Parathyroid adenoma (tissue), 2 donors: Measurements from ENCODE around the gene TEX22.

ENCODE experiments used
- H2AFZ ChIP-seq: fragments of 300-600 bp; sonication (generic); one replicate; pipeline ENCODE4 v1.7.0; 2017; ENCODE audit warnings: antibody characterized with exemption, mild to moderate bottlenecking
- H3K27ac ChIP-seq: fragments of 300-600 bp; sonication (generic); one replicate; pipeline ENCODE4 v1.7.0; 2017
- H3K27me3 ChIP-seq: fragments of 300-600 bp; sonication (generic); one replicate; pipeline ENCODE4 v1.7.0; 2017; ENCODE audit warnings: low read length; ENCODE audit not compliant: control insufficient read depth, insufficient read depth
- H3K36me3 ChIP-seq: fragments of 300-600 bp; sonication (generic); one replicate; pipeline ENCODE4 v1.7.0; 2017; ENCODE audit warnings: low read length; ENCODE audit not compliant: control insufficient read depth, insufficient read depth
- H3K4me1 ChIP-seq: fragments of 300-600 bp; sonication (generic); one replicate; pipeline ENCODE4 v1.7.0; 2017; ENCODE audit warnings: control low read depth
- H3K4me2 ChIP-seq: fragments of 300-600 bp; sonication (generic); one replicate; pipeline ENCODE4 v1.7.0; 2017; ENCODE audit warnings: low read length
- H3K4me3 ChIP-seq: fragments of 300-600 bp; sonication (generic); one replicate; pipeline ENCODE4 v1.7.0; 2017; ENCODE audit warnings: low read depth, low read length
- H3K79me2 ChIP-seq: fragments of 300-600 bp; sonication (generic); one replicate; pipeline ENCODE4 v1.7.0; 2017; ENCODE audit warnings: control low read depth
- H3K9ac ChIP-seq: fragments of 300-600 bp; sonication (generic); one replicate; pipeline ENCODE4 v1.7.0; 2017; ENCODE audit warnings: mild to moderate bottlenecking
- H3K9me3 ChIP-seq: fragments of 300-600 bp; sonication (generic); one replicate; pipeline ENCODE4 v1.7.0; 2017; ENCODE audit warnings: low read length; ENCODE audit not compliant: control insufficient read depth
- TF ChIP-seq, protein P1 (sequence below): fragments of 300-600 bp; sonication (generic); IDR thresholded peaks from one replicate; pipeline ENCODE4 v1.7.0; 2017; ENCODE audit warnings: antibody characterized with exemption, mild to moderate bottlenecking
- donor health status: primary hyperparathyroidism.

Gene TEX22

DNA sequence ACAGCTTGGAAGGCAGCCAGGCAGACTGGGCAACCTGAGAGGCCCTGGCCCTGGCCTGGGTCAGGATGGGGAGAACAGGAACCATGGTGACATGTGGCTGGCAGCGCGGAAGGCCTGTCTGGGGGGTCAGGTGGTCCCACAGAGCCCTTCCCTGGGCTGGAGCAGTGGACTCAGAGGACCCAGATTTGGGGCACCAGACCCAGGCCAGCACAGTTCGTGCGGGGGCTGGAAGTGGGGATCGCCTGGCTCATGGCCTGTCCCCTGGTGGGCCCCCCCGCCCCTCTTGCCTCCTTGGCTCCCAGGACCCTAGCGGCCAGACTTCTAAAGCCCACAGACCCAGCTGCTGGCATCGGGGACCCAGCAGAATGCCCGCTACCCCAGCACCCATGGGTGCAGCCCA, 42.7 kb downstream of the TEX22 start:
- Histone ChIP-seq H3K4me2 (no peak overlapping the region), H2AFZ (no peak overlapping the region), H3K36me3 (no peaks in the 10 kb centered on the region), H3K9ac (no peak overlapping the region), H3K4me1 (no peaks in the 10 kb centered on the region), H3K79me2 (peaks cover 42% of the 10 kb centered on the region), H3K27me3 (no peaks in the 10 kb centered on the region), H3K4me3 (no peak overlapping the region), H3K27ac (no peak overlapping the region), H3K9me3 (no peaks in the 10 kb centered on the region)
- TF ChIP-seq, protein P1, sequence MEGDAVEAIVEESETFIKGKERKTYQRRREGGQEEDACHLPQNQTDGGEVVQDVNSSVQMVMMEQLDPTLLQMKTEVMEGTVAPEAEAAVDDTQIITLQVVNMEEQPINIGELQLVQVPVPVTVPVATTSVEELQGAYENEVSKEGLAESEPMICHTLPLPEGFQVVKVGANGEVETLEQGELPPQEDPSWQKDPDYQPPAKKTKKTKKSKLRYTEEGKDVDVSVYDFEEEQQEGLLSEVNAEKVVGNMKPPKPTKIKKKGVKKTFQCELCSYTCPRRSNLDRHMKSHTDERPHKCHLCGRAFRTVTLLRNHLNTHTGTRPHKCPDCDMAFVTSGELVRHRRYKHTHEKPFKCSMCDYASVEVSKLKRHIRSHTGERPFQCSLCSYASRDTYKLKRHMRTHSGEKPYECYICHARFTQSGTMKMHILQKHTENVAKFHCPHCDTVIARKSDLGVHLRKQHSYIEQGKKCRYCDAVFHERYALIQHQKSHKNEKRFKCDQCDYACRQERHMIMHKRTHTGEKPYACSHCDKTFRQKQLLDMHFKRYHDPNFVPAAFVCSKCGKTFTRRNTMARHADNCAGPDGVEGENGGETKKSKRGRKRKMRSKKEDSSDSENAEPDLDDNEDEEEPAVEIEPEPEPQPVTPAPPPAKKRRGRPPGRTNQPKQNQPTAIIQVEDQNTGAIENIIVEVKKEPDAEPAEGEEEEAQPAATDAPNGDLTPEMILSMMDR = no peak

DNA sequence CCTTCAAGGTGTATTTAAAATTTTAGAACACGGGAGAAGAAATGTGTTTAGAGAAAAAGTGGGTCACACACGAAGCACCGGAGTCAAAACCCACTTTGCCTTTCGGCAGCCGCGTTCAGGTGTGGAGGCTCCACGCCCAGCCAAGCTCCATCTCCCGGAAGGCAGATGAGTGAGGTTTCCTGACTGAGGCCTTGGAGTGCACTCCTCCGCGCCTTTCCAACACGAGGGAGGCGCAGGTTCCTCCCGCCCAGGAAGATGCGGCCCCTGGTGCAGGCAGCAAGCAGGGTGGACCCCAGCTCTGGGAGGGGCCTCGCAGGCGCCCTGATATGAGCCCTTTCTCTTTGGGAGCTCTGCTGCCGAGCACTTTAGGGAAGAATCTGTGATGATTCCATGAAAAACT, 43.8 kb downstream of the TEX22 start:
- Histone ChIP-seq H3K36me3 (no peaks in the 10 kb centered on the region), H3K79me2 (peaks cover 38% of the 10 kb centered on the region)

DNA sequence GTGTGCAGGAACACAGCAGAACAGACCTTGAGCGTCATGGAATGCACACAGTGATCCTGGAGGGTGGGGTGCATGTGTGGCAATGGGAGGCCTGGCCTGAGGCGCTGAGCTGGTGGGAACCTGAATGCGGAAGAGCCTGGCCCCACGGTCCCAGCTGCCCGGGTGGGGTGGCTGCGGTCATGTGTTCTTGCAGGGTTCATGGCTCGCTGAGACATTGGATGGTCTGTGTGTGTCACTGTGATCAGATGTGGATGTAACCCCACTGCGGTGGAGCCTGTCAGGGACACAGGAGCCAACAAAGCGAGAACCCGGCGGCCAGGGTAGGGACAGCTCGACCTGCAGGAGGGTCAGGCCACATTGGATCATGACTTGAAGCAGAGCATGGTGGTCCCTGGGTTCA, 44.5 kb downstream of the TEX22 start:
- Histone ChIP-seq H3K9me3 (no peaks in the 10 kb centered on the region), H3K4me1 (no peaks in the 10 kb centered on the region)

More for the DNA sequence above, 43.8 kb downstream of the TEX22 start:
- no peaks in the 10 kb centered on the region for H3K9me3 ChIP-seq
- no peaks in the 10 kb centered on the region for H3K27me3 ChIP-seq
- no peak overlapping the region for H2AFZ ChIP-seq
- H3K27ac ChIP-seq = no peak overlapping the region
- H3K4me3 ChIP-seq = no peak overlapping the region
- H3K4me1 ChIP-seq = no peaks in the 10 kb centered on the region
- no peak overlapping the region for H3K4me2 ChIP-seq
- H3K9ac ChIP-seq = no peak overlapping the region
- TF ChIP-seq, protein P1 = no peak

DNA sequence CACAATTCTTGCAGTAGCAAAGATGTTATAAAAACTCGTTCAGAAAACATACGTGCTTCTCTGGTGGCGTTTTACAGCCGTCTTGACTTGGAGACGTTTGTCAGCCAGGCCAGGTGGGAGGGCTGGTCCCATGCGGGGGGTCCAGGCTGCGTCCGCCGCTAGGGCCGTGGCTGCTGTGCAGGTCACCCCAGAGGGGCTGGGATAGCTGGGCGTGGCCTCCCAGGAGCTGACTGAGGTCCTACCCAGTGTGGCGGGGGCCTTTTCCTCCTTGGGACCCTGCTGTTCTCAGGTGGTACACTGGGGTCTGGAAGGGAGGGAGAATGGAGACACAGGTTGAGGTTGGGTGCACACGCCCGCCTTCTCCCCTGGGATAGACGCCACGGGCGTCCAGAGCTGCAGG, 46.5 kb downstream of the TEX22 start:
- Histone ChIP-seq H3K27me3 (no peaks in the 10 kb centered on the region), H2AFZ (no peak overlapping the region), H3K36me3 (no peaks in the 10 kb centered on the region)

More for the DNA sequence above, 44.5 kb downstream of the TEX22 start:
- Histone ChIP-seq H3K4me2 (no peak overlapping the region), H3K27me3 (no peaks in the 10 kb centered on the region), H3K79me2 (peaks cover 37% of the 10 kb centered on the region), H3K27ac (no peak overlapping the region), H2AFZ (no peak overlapping the region), H3K36me3 (no peaks in the 10 kb centered on the region), H3K4me3 (no peak overlapping the region), H3K9ac (no peak overlapping the region)
- TF ChIP-seq, protein P1 = no peak

DNA sequence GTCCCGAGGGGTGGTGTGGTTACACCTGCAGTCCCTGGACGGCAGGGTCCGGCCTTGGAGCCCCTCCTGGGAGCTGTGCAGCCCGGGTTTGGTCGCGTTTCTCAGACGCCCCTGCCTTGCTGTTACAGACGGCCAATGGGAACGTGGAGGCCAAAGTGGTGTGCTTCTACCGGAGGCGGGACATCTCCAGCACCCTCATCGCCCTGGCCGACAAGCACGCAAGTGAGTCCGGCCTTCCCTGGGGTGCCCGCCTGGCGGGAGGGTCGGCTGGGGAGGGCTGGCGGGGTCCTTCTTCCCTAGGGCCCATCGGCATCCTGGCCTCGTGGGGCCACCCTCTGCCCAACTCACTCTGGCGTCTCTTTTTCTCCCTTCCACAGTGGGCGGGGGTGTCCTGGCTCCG, 47.0 kb downstream of the TEX22 start:
- Histone ChIP-seq H3K4me3 (no peak overlapping the region), H3K4me1 (no peaks in the 10 kb centered on the region), H3K9me3 (no peaks in the 10 kb centered on the region), H3K4me2 (no peak overlapping the region), H3K27ac (no peak overlapping the region), H3K36me3 (no peaks in the 10 kb centered on the region), H3K79me2 (peaks cover 22% of the 10 kb centered on the region), H2AFZ (no peak overlapping the region), H3K27me3 (no peaks in the 10 kb centered on the region), H3K9ac (no peak overlapping the region)
- TF ChIP-seq, protein P1 = no peak

More for the DNA sequence above, 46.5 kb downstream of the TEX22 start:
- no peak overlapping the region for H3K27ac ChIP-seq
- peaks cover 27% of the 10 kb centered on the region for H3K79me2 ChIP-seq
- no peak overlapping the region for H3K4me3 ChIP-seq
- TF ChIP-seq, protein P1 = no peak
- no peaks in the 10 kb centered on the region for H3K9me3 ChIP-seq
- H3K9ac ChIP-seq = no peak overlapping the region
- H3K4me1 ChIP-seq = no peaks in the 10 kb centered on the region
- no peak overlapping the region for H3K4me2 ChIP-seq
